Activated T-helper 2 cell treated with anti-CD3 and anti-CD28 coated beads, Interferon-gamma antibody, Interleukin-2, Interleukin-4, amounts not matched to agents 10 μg/mL and 5 μg/mL and 100 μg/mL, durations not matched to agents 14 hours and 24 hours and 36 hours (primary cell): ENCODE data around the gene ZNF74. TPM values are rescaled to one million over a fixed set of nuclear protein-coding genes. Genes with fewer than 3 reads are reported as not detected.

Experiments
- DNase-seq: peaks from one replicate; pipeline ENCODE4 v3.0.0; 2021; ENCODE audit warnings: low spot score
- H3K27ac Mint-ChIP-seq: one replicate; pipeline ENCODE4 v1.8.0; 2021; ENCODE audit warnings: mixed read lengths
- H3K27me3 Mint-ChIP-seq: one replicate; pipeline ENCODE4 v1.8.0; 2021; ENCODE audit warnings: low read depth, mixed read lengths
- H3K36me3 Mint-ChIP-seq: one replicate; pipeline ENCODE4 v1.8.0; 2021; ENCODE audit warnings: low read depth, mixed read lengths
- H3K4me1 Mint-ChIP-seq: one replicate; pipeline ENCODE4 v1.8.0; 2021; ENCODE audit warnings: low read depth, mixed read lengths
- H3K4me3 Mint-ChIP-seq: one replicate; pipeline ENCODE4 v1.8.0; 2021; ENCODE audit warnings: low read depth, mild to moderate bottlenecking, moderate library complexity, mixed read lengths
- H3K9me3 Mint-ChIP-seq: one replicate; pipeline ENCODE4 v1.8.0; 2021; ENCODE audit warnings: mixed read lengths
- intact Hi-C: fragments of 100-400 bp; cut with micrococcal nuclease; formaldehyde crosslinking; loops from one replicate; pipeline ENCODE4 v1.15.1; 2023
- total RNA-seq: library from RNA; stranded (reverse); gene quantifications from 2 replicates; pipeline ENCODE4 v1.2.3, GENCODE V29; 2022

The ZNF74 gene
- total RNA-seq, 1 donor from 2014 or later: 14.4 TPM

GRCh38 chr22:20421507-20421874, 27.5 kb downstream of the ZNF74 start:
- H3K4me3 Mint-ChIP-seq: no peak overlapping the region

GRCh38 chr22:20422271-20423007, 28.5 kb downstream of the ZNF74 start:
- Mint-ChIP-seq H3K27me3 (peaks cover 21% of the 10 kb centered on the region), H3K4me1 (peaks cover 2% of the 10 kb centered on the region), H3K36me3 (peaks cover 3% of the 10 kb centered on the region), H3K27ac (no peak overlapping the region), H3K4me3 (no peak overlapping the region), H3K9me3 (no peaks in the 10 kb centered on the region)
- no peak for DNase-seq
- intact Hi-C loops: loop anchor here (10.0 kb wide), 1 partner anchor 142 kb away; no protein-coding TSS in a partner anchor

More at GRCh38 chr22:20421507-20421874, 27.5 kb downstream of the ZNF74 start:
- DNase-seq: no peak
- H3K9me3 Mint-ChIP-seq: no peaks in the 10 kb centered on the region
- intact Hi-C loops: loop anchor here (10.0 kb wide), 1 partner anchor 143 kb away; no protein-coding TSS in a partner anchor
- H3K27me3 Mint-ChIP-seq: peaks cover 13% of the 10 kb centered on the region
- H3K36me3 Mint-ChIP-seq: no peaks in the 10 kb centered on the region
- peaks cover 2% of the 10 kb centered on the region for H3K4me1 Mint-ChIP-seq
- H3K27ac Mint-ChIP-seq: no peak overlapping the region

GRCh38 chr22:20423008-20423905, 29.3 kb downstream of the ZNF74 start:
- DNase-seq: no peak
- Mint-ChIP-seq H3K27ac (no peak overlapping the region), H3K27me3 (peaks cover 25% of the 10 kb centered on the region), H3K36me3 (peaks cover 5% of the 10 kb centered on the region), H3K4me1 (peaks cover 2% of the 10 kb centered on the region), H3K9me3 (no peaks in the 10 kb centered on the region), H3K4me3 (no peak overlapping the region)
- intact Hi-C loops: loop anchor here (10.0 kb wide), 1 partner anchor 142 kb away; no protein-coding TSS in a partner anchor

GRCh38 chr22:20423906-20424551, 30.1 kb downstream of the ZNF74 start:
- no peaks in the 10 kb centered on the region for H3K9me3 Mint-ChIP-seq
- H3K4me3 Mint-ChIP-seq: peak overlapping the region; percentile 19
- peaks cover 5% of the 10 kb centered on the region for H3K36me3 Mint-ChIP-seq
- H3K27me3 Mint-ChIP-seq: peaks cover 31% of the 10 kb centered on the region
- no peak overlapping the region for H3K27ac Mint-ChIP-seq
- DNase-seq: no peak
- H3K4me1 Mint-ChIP-seq: peaks cover 4% of the 10 kb centered on the region
- intact Hi-C loops: loop anchor here (10.0 kb wide), 1 partner anchor 141 kb away; no protein-coding TSS in a partner anchor

GRCh38 chr22:20424568-20424931, 30.6 kb downstream of the ZNF74 start:
- DNase-seq: no peak
- intact Hi-C loops: loop anchor here (10.0 kb wide), 1 partner anchor 140 kb away; no protein-coding TSS in a partner anchor
- no peak overlapping the region for H3K27ac Mint-ChIP-seq
- peaks cover 5% of the 10 kb centered on the region for H3K4me1 Mint-ChIP-seq
- peaks cover 5% of the 10 kb centered on the region for H3K36me3 Mint-ChIP-seq
- H3K4me3 Mint-ChIP-seq: peak overlapping the region; percentile 19
- no peaks in the 10 kb centered on the region for H3K9me3 Mint-ChIP-seq
- H3K27me3 Mint-ChIP-seq: peaks cover 32% of the 10 kb centered on the region

GRCh38 chr22:20424932-20425565, 31.1 kb downstream of the ZNF74 start:
- intact Hi-C loops: loop anchor here (10.0 kb wide), 1 partner anchor 140 kb away; no protein-coding TSS in a partner anchor
- Mint-ChIP-seq H3K4me3 (peak overlapping the region; percentile 51), H3K36me3 (peaks cover 5% of the 10 kb centered on the region), H3K9me3 (no peaks in the 10 kb centered on the region), H3K4me1 (peaks cover 5% of the 10 kb centered on the region), H3K27me3 (peaks cover 33% of the 10 kb centered on the region), H3K27ac (no peak overlapping the region)
- no peak for DNase-seq

- DNase-seq: no peak
- H3K4me1 Mint-ChIP-seq: peaks cover 5% of the 10 kb centered on the region
- intact Hi-C loops: loop anchor here (10.0 kb wide), 1 partner anchor 139 kb away; no protein-coding TSS in a partner anchor
- peaks cover 38% of the 10 kb centered on the region for H3K27me3 Mint-ChIP-seq
- no peaks in the 10 kb centered on the region for H3K9me3 Mint-ChIP-seq
- H3K4me3 Mint-ChIP-seq: no peak overlapping the region
- H3K36me3 Mint-ChIP-seq: peaks cover 5% of the 10 kb centered on the region
- H3K27ac Mint-ChIP-seq: no peak overlapping the region
Measured at GRCh38 chr22:20425566-20426258, 31.8 kb downstream of the ZNF74 start.

- H3K27ac Mint-ChIP-seq: no peak overlapping the region
- intact Hi-C loops: loop anchor here (10.0 kb wide), 1 partner anchor 139 kb away; no protein-coding TSS in a partner anchor
Measured at GRCh38 chr22:20426259-20426615, 32.3 kb downstream of the ZNF74 start.

GRCh38 chr22:20427104-20427944, 33.4 kb downstream of the ZNF74 start:
- no peak overlapping the region for H3K4me3 Mint-ChIP-seq
- H3K27me3 Mint-ChIP-seq: peaks cover 48% of the 10 kb centered on the region
- H3K27ac Mint-ChIP-seq: no peak overlapping the region
- peaks cover 5% of the 10 kb centered on the region for H3K36me3 Mint-ChIP-seq
- intact Hi-C loops: loop anchor here (10.0 kb wide), 1 partner anchor 137 kb away; no protein-coding TSS in a partner anchor
- H3K9me3 Mint-ChIP-seq: no peaks in the 10 kb centered on the region
- H3K4me1 Mint-ChIP-seq: peaks cover 6% of the 10 kb centered on the region
- no peak for DNase-seq

More at GRCh38 chr22:20426259-20426615, 32.3 kb downstream of the ZNF74 start:
- peaks cover 41% of the 10 kb centered on the region for H3K27me3 Mint-ChIP-seq
- H3K36me3 Mint-ChIP-seq: peaks cover 5% of the 10 kb centered on the region
- no peak overlapping the region for H3K4me3 Mint-ChIP-seq
- no peak for DNase-seq
- peaks cover 6% of the 10 kb centered on the region for H3K4me1 Mint-ChIP-seq
- H3K9me3 Mint-ChIP-seq: no peaks in the 10 kb centered on the region

GRCh38 chr22:20427945-20428417, 34.0 kb downstream of the ZNF74 start:
- H3K27ac Mint-ChIP-seq: no peak overlapping the region
- H3K4me1 Mint-ChIP-seq: peaks cover 6% of the 10 kb centered on the region
- intact Hi-C loops: loop anchor here (10.0 kb wide), 1 partner anchor 137 kb away; no protein-coding TSS in a partner anchor
- peaks cover 53% of the 10 kb centered on the region for H3K27me3 Mint-ChIP-seq
- H3K36me3 Mint-ChIP-seq: peaks cover 5% of the 10 kb centered on the region
- no peaks in the 10 kb centered on the region for H3K9me3 Mint-ChIP-seq
- DNase-seq: no peak
- no peak overlapping the region for H3K4me3 Mint-ChIP-seq
